Rectal smooth muscle tissue (tissue), 1 donor: ENCODE results near the gene CUL4A.

Experiments used
- H3K27ac ChIP-seq: one replicate; pipeline ENCODE4 v1.7.0; 2013; ENCODE audit warnings: low read depth, low read length, inconsistent platforms
- H3K27me3 ChIP-seq: one replicate; pipeline ENCODE4 v1.7.0; 2013; ENCODE audit warnings: low read length; ENCODE audit not compliant: control insufficient read depth, insufficient read depth
- H3K36me3 ChIP-seq: one replicate; pipeline ENCODE4 v1.7.0; 2013; ENCODE audit warnings: low read length; ENCODE audit not compliant: control insufficient read depth, insufficient read depth
- H3K4me1 ChIP-seq: one replicate; pipeline ENCODE4 v1.7.0; 2013; ENCODE audit warnings: low read length; ENCODE audit not compliant: control insufficient read depth, insufficient read depth
- H3K4me3 ChIP-seq: one replicate; pipeline ENCODE4 v1.7.0; 2013; ENCODE audit warnings: low read length
- H3K9ac ChIP-seq: one replicate; pipeline ENCODE4 v1.7.0; 2013; ENCODE audit warnings: low read length

The CUL4A gene

GRCh38 chr13:113315992-113316391 is 106.6 kb downstream of the CUL4A start:
- peaks cover 28% of the 10 kb centered on the region for H3K36me3 ChIP-seq
- no peak overlapping the region for H3K27ac ChIP-seq

More at GRCh38 chr13:113315992-113316391, 106.6 kb downstream of the CUL4A start:
- no peak overlapping the region for H3K9ac ChIP-seq
- H3K4me3 ChIP-seq = no peak overlapping the region
- H3K4me1 ChIP-seq = no peaks in the 10 kb centered on the region
- H3K27me3 ChIP-seq = no peaks in the 10 kb centered on the region
